ENCODE results near the gene SLC25A22. TPM values are rescaled to one million over a fixed set of nuclear protein-coding genes. Genes with fewer than 3 reads are reported as not detected.

SLC25A22 gene
- total and polyA plus RNA-seq, 10 of the 15 experiments (the other 5 are each of a cell fraction or from before 2014, with no cell fraction given) = 0.27 to 27.0 (median 8.2) TPM

GRCh38 chr11:816433-816779 lies 18.3 kb upstream of the SLC25A22 start:
- 89% methylated on average over 11 of the region's 11 CpGs for WGBS (ENCODE audit: insufficient coverage, insufficient replicate concordance, low lambda C conversion rate, missing lambda C conversion rate)
- Histone ChIP-seq H3K4me2 (ENCODE audit: control insufficient read depth, insufficient read depth) (no peak overlapping the region), H3K4me1 (ENCODE audit: control insufficient read depth, insufficient read depth, low read length) (peaks cover 4% of the 10 kb centered on the region), H3K27me3 (replicated peaks in 1 of 2; ENCODE audit: control insufficient read depth in 2 of 2, insufficient read depth in 2 of 2, low read length in 1 of 2) (no peaks in the 10 kb centered on the region), H3K79me2 (ENCODE audit: control insufficient read depth, insufficient read depth, low read length) (peaks cover 13% of the 10 kb centered on the region), H3K9me3 (replicated peaks; ENCODE audit: control insufficient read depth, insufficient read depth, low read length) (no peaks in the 10 kb centered on the region), H4K20me1 (ENCODE audit: control insufficient read depth, insufficient read depth) (peaks cover 5% of the 10 kb centered on the region), H3K27ac (ENCODE audit: control insufficient read depth, insufficient read depth) (no peak overlapping the region), H3K36me3 (ENCODE audit: control insufficient read depth in 2 of 2, insufficient read depth in 2 of 2, low read length in 1 of 2) (peaks cover 8 to 27% of the 10 kb centered on the region in 2 experiments; a peak in 3 of 4 replicates), H3K4me3 (no peak overlapping the region), H3K9ac (ENCODE audit: control insufficient read depth, insufficient read depth, low read length) (no peak overlapping the region), H2AFZ (ENCODE audit: control insufficient read depth, low read depth, low read length) (no peak overlapping the region)
- in situ Hi-C loops (cut with MboI) (loop anchor here (25.0 kb wide), 1 partner anchor 1571 kb away; the partner anchor contains the start of gene CD81), intact Hi-C loops (cut with micrococcal nuclease; ENCODE audit: unreplicated experiment) (no loop called here)
- ChIA-PET SMC1A (ENCODE audit: uncharacterized antibody, unreplicated experiment) (no interaction called here), CTCF (no interaction called here), RAD21 (ENCODE audit: unreplicated experiment) (no interaction called here), POLR2A (interaction anchor here (1.0 kb wide), 1 partner anchor 93 kb away, joined by 7 read pairs; no protein-coding TSS in a partner anchor)
- no peak for TF ChIP-seq RCOR1 (conservative IDR thresholded peaks at IDR 0.05; ENCODE audit: low read depth, low read length)
- TF ChIP-seq TCF7 (IDR thresholded peaks at IDR 0.05; ENCODE audit: borderline replicate concordance) = no peak
- no peak for TF ChIP-seq SMAD1 (IDR thresholded peaks at IDR 0.05; ENCODE audit: low read depth, partially characterized antibody)
- TF ChIP-seq MEF2A (IDR thresholded peaks at IDR 0.05; ENCODE audit: insufficient read depth, low read depth, low read length) = no peak
- no peak for TF ChIP-seq E2F4 (IDR thresholded peaks at IDR 0.05; ENCODE audit: low read depth, low read length)
- TF ChIP-seq PAX5 (IDR thresholded peaks at IDR 0.05; ENCODE audit: borderline replicate concordance, low read depth, low read length) = no peak
- TF ChIP-seq JUND (IDR thresholded peaks at IDR 0.05; ENCODE audit: low read depth, low read length) = no peak
- no peak for TF ChIP-seq NR2F1 (conservative IDR thresholded peaks at IDR 0.05)
- TF ChIP-seq TAF1 (IDR thresholded peaks at IDR 0.05; ENCODE audit: borderline replicate concordance, low read depth, low read length) = no peak
- no peak for TF ChIP-seq YY1 (IDR thresholded peaks at IDR 0.05; ENCODE audit: low read depth, low read length)
- TF ChIP-seq ESRRA (IDR thresholded peaks at IDR 0.05; ENCODE audit: low read length) = no peak
- TF ChIP-seq NRF1 (conservative IDR thresholded peaks at IDR 0.05; ENCODE audit: low read depth, low read length) = no peak
- no peak for TF ChIP-seq REST (IDR thresholded peaks at IDR 0.05; ENCODE audit: low read depth, low read length)
- TF ChIP-seq PRDM15 (CRISPR knock-in tag; IDR thresholded peaks at IDR 0.05) = no peak
- no peak for TF ChIP-seq ATF7 (IDR thresholded peaks at IDR 0.05; ENCODE audit: low read depth)
- no peak for TF ChIP-seq HDGF (IDR thresholded peaks at IDR 0.05)
- TF ChIP-seq NBN (IDR thresholded peaks at IDR 0.05) = no peak
- ATAC-seq (no peak), FAIRE-seq (no peak), DNase-seq (ENCODE audit: low read depth, low spot score) (no peak)
- no TSS peak for BruUV-seq (replicated peaks)
